HG03439 (cell line): Measurements from ENCODE around the gene KIAA0513.

Source experiments
- ATAC-seq: cut with Tn5 transposase; IDR thresholded peaks from one replicate; pipeline ENCODE4 v1.9.1; 2021; ENCODE audit warnings: mild to moderate bottlenecking, moderate library complexity; ENCODE audit not compliant: unreplicated experiment

KIAA0513 gene

GRCh38 chr16:85067426-85067825, 39.8 kb downstream of the KIAA0513 start:
- no peak for ATAC-seq

GRCh38 chr16:85068746-85069145, 41.2 kb downstream of the KIAA0513 start:
- no peak for ATAC-seq

GRCh38 chr16:85069171-85069570, 41.6 kb downstream of the KIAA0513 start:
- no peak for ATAC-seq

- no peak for ATAC-seq
Observed at GRCh38 chr16:85072076-85072860, 44.7 kb downstream of the KIAA0513 start.

- ATAC-seq, result no peak
Observed at GRCh38 chr16:85072947-85073346, 45.4 kb downstream of the KIAA0513 start.

GRCh38 chr16:85074225-85074914, 46.8 kb downstream of the KIAA0513 start:
- no peak for ATAC-seq

- ATAC-seq, result no peak
Observed at GRCh38 chr16:85075236-85075924, 47.8 kb downstream of the KIAA0513 start.

GRCh38 chr16:85077039-85077438, 49.4 kb downstream of the KIAA0513 start:
- ATAC-seq, result no peak

GRCh38 chr16:85077576-85078125, 50.1 kb downstream of the KIAA0513 start:
- no peak for ATAC-seq

- no peak for ATAC-seq
Observed at GRCh38 chr16:85078226-85078625, 50.6 kb downstream of the KIAA0513 start.

- ATAC-seq, result no peak
Observed at GRCh38 chr16:85078952-85079351, 51.4 kb downstream of the KIAA0513 start.

GRCh38 chr16:85079785-85080570, 52.4 kb downstream of the KIAA0513 start:
- no peak for ATAC-seq

GRCh38 chr16:85081038-85081437, 53.4 kb downstream of the KIAA0513 start:
- no peak for ATAC-seq

GRCh38 chr16:85081765-85082164, 54.2 kb downstream of the KIAA0513 start:
- ATAC-seq, result no peak

GRCh38 chr16:85082173-85083050, 54.8 kb downstream of the KIAA0513 start:
- ATAC-seq, result no peak

- ATAC-seq, result no peak
Observed at GRCh38 chr16:85083051-85083639, 55.5 kb downstream of the KIAA0513 start.

GRCh38 chr16:85084841-85085510, 57.4 kb downstream of the KIAA0513 start:
- ATAC-seq, result no peak

GRCh38 chr16:85085721-85086120, 58.1 kb downstream of the KIAA0513 start:
- ATAC-seq, result no peak
